Adipocyte (in vitro differentiated cells): ENCODE results near the gene SLC6A19.
"Not testable (repeated sequence)": the region's sequence is repeated elsewhere in the genome, so short reads cannot be mapped to it uniquely, and the experiment has no call there.

ENCODE experiments used
- DNase-seq: peaks from one replicate; pipeline ENCODE4 v3.0.0-alpha.2; 2015; ENCODE audit warnings: low read depth
- H3K27me3 ChIP-seq: replicated peaks from 2 replicates; pipeline ENCODE4 v1.7.0; 2013; ENCODE audit warnings: mild to moderate bottlenecking, low read length, moderate library complexity; ENCODE audit not compliant: control insufficient read depth, insufficient read depth
- H3K36me3 ChIP-seq: 2 replicates; pipeline ENCODE4 v1.7.0; 2013; ENCODE audit warnings: low read length, mild to moderate bottlenecking, moderate library complexity; ENCODE audit not compliant: control insufficient read depth, insufficient read depth, severe bottlenecking
- H3K4me1 ChIP-seq: 2 replicates; pipeline ENCODE4 v1.7.0; 2013; ENCODE audit warnings: mild to moderate bottlenecking, low read length, moderate library complexity; ENCODE audit not compliant: control insufficient read depth, insufficient read depth
- H3K4me3 ChIP-seq: 2 replicates; pipeline ENCODE4 v1.7.0; 2013; ENCODE audit warnings: mild to moderate bottlenecking, low read length, moderate library complexity
- H3K9ac ChIP-seq: 2 replicates; pipeline ENCODE4 v1.7.0; 2013; ENCODE audit warnings: mild to moderate bottlenecking, low read length, moderate library complexity
- H3K9me3 ChIP-seq: 2 replicates; pipeline ENCODE4 v1.7.0; 2013; ENCODE audit warnings: mild to moderate bottlenecking, low read length, moderate library complexity; ENCODE audit not compliant: control insufficient read depth

The SLC6A19 gene

GRCh38 chr5:1201327-1202025, at the start of gene SLC6A19:
SLC6A19 (plus strand) TSS chr5:1201595; CDS start chr5:1201651, 56 bp downstream.
- no peak for DNase-seq
- H3K36me3 ChIP-seq: no peaks in the 10 kb centered on the region
- H3K4me1 ChIP-seq: no peaks in the 10 kb centered on the region
- no peaks in the 10 kb centered on the region for H3K9me3 ChIP-seq
- H3K4me3 ChIP-seq: no peak within 1 kb of the TSS
- H3K9ac ChIP-seq: no peak within 1 kb of the TSS
- H3K27me3 ChIP-seq: peaks cover 63% of the 10 kb centered on the region

DNA sequence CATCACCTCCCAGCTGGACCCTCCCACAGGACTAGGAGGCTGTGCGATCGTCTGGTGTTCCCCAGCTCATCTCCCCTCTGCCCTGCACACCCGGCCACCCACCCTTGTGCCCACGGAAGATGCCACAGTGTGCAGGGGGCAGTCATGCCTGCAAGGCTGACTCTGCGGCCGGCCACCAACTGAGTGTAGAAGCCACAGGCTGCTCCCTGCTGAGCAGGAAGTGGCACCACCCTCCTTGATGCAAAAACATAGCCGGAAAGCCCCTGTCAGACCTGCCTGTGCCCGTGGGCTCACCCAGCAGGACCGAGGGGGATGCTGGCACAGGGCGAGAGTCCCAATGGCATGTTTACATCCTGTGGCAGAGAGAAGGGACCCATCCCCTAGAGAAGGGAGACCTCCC, 49.2 kb upstream of the SLC6A19 start:
- DNase-seq: no peak
- peaks cover 62% of the 10 kb centered on the region for H3K27me3 ChIP-seq
- H3K9ac ChIP-seq: no peak overlapping the region
- no peaks in the 10 kb centered on the region for H3K36me3 ChIP-seq
- no peak overlapping the region for H3K4me3 ChIP-seq
- H3K4me1 ChIP-seq: no peaks in the 10 kb centered on the region
- peaks cover 7% of the 10 kb centered on the region for H3K9me3 ChIP-seq

- Histone ChIP-seq H3K36me3 (no peaks in the 10 kb centered on the region), H3K27me3 (peaks cover 62% of the 10 kb centered on the region), H3K9ac (no peak overlapping the region), H3K4me3 (no peak overlapping the region), H3K9me3 (peaks cover 7% of the 10 kb centered on the region), H3K4me1 (no peaks in the 10 kb centered on the region)
- DNase-seq: peak; percentile 12
Measured at GRCh38 chr5:1152771-1153282, 48.6 kb upstream of the SLC6A19 start.

- Histone ChIP-seq H3K4me3 (no peak overlapping the region), H3K27me3 (peaks cover 61% of the 10 kb centered on the region), H3K9me3 (peaks cover 7% of the 10 kb centered on the region), H3K9ac (no peak overlapping the region), H3K4me1 (no peaks in the 10 kb centered on the region), H3K36me3 (no peaks in the 10 kb centered on the region)
- DNase-seq: no peak
Measured at GRCh38 chr5:1153428-1153827, 48.0 kb upstream of the SLC6A19 start.

GRCh38 chr5:1155191-1156032, 46.0 kb upstream of the SLC6A19 start:
- H3K4me1 ChIP-seq: no peaks in the 10 kb centered on the region
- DNase-seq: no peak
- H3K4me3 ChIP-seq: no peak overlapping the region
- no peak overlapping the region for H3K9ac ChIP-seq
- H3K27me3 ChIP-seq: peaks cover 67% of the 10 kb centered on the region
- H3K9me3 ChIP-seq: peaks cover 7% of the 10 kb centered on the region
- no peaks in the 10 kb centered on the region for H3K36me3 ChIP-seq

GRCh38 chr5:1156033-1156753, 45.2 kb upstream of the SLC6A19 start:
- H3K4me3 ChIP-seq: no peak overlapping the region
- no peaks in the 10 kb centered on the region for H3K4me1 ChIP-seq
- DNase-seq: no peak
- peaks cover 7% of the 10 kb centered on the region for H3K9me3 ChIP-seq
- H3K36me3 ChIP-seq: no peaks in the 10 kb centered on the region
- H3K9ac ChIP-seq: no peak overlapping the region
- H3K27me3 ChIP-seq: peaks cover 62% of the 10 kb centered on the region

DNA sequence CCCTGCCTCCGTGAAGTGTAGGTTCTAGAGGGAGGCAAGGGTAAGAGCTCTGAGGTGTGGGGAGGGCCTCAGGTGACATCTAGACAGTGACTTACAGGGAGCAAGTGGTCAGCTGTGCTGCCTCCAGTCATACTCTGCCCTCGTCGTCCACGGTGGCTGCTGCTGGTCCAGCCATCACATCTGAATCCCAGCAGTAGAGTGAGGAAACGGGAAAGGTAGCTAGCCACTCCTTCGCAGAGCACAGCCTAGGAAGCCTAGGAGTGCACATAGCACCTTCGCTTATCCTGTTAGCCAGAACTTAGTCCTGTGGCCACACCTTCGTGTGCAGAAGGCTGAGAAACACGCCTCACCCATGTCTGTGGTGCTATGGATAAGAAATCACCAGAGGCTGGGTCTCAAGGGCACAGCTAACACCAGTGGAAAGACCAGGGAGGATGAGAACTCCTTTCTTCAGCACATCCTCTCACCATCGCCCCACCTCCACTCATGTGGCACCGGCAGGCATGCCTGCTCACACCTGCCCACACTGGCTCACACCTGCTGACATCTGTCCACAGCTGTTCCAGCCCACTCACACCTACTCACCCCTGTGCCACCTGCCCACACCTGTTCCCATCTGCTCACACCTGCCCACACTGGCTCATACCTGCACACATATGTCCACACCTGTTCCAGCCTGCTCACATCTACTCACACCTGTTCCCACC, 44.5 kb upstream of the SLC6A19 start:
- H3K9ac ChIP-seq: no peak overlapping the region
- no peak for DNase-seq
- no peaks in the 10 kb centered on the region for H3K36me3 ChIP-seq
- no peak overlapping the region for H3K4me3 ChIP-seq
- H3K9me3 ChIP-seq: peaks cover 7% of the 10 kb centered on the region
- H3K4me1 ChIP-seq: no peaks in the 10 kb centered on the region
- H3K27me3 ChIP-seq: peaks cover 65% of the 10 kb centered on the region

- DNase-seq: not testable (repeated sequence)
- H3K27me3 ChIP-seq: peaks cover 61% of the 10 kb centered on the region
Measured at GRCh38 chr5:1157461-1157986, 43.9 kb upstream of the SLC6A19 start.

DNA sequence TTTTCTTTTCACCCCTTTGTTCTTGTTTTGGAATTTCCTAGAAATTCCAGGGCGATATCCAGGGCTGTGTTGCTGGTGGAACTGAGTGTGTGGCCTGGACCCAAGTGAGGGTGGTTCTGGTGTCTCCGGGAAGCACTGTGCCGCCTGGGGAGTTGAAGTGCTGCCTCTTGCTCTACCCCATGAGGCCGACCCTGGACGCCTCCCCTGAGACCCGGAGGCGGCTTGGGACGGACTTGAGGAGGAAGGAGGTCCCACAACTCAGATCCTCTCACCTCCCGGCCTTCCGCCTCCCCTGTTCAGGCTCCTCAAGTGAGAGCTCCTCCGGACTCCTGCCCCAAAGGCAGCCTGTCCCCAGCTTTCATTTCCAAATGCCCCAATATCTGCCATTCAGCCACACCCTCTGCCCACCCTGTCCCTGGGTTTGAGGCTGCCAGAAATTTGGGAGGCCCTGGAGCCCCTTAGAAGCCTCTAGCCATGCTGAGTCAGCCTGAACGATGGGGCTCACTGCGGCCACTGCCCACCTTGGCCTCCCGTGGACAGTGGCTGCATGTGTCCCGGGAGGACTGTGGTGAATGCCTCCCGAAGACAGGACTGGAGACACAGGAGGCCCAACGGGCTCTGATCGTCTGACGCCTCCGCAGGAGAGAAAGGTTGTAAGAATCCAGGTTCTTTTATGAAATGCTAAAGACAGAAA, 42.6 kb upstream of the SLC6A19 start:
- Histone ChIP-seq H3K9ac (no peak overlapping the region), H3K4me3 (no peak overlapping the region), H3K9me3 (peaks cover 7% of the 10 kb centered on the region), H3K36me3 (no peaks in the 10 kb centered on the region), H3K27me3 (peaks cover 53% of the 10 kb centered on the region), H3K4me1 (no peaks in the 10 kb centered on the region)
- DNase-seq: no peak

More at GRCh38 chr5:1157461-1157986, 43.9 kb upstream of the SLC6A19 start:
- not testable (repeated sequence) for H3K4me3 ChIP-seq, H3K9ac ChIP-seq, H3K36me3 ChIP-seq, H3K9me3 ChIP-seq, H3K4me1 ChIP-seq

DNA sequence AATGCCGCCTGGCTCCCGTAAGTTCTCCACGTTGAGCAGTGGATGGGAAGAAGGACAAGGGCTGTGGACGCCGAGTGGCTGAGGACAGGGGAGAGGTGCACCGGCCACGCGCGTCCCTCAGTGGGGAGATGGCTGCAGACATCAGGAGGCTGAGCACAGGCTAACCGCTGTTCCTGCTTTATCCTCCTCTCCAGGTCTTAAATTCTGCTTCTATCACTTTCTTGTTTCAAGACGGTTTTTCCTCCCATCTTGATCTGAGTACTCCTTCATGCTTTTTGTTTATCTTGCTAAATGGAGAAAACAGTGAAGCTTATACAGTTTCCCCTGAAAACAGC, 42.1 kb upstream of the SLC6A19 start:
- Histone ChIP-seq H3K27me3 (peaks cover 48% of the 10 kb centered on the region), H3K9me3 (peaks cover 7% of the 10 kb centered on the region), H3K36me3 (no peaks in the 10 kb centered on the region), H3K4me3 (no peak overlapping the region), H3K9ac (no peak overlapping the region), H3K4me1 (no peaks in the 10 kb centered on the region)
- no peak for DNase-seq
